ENCODE data around the gene APOBEC4.

DNA sequence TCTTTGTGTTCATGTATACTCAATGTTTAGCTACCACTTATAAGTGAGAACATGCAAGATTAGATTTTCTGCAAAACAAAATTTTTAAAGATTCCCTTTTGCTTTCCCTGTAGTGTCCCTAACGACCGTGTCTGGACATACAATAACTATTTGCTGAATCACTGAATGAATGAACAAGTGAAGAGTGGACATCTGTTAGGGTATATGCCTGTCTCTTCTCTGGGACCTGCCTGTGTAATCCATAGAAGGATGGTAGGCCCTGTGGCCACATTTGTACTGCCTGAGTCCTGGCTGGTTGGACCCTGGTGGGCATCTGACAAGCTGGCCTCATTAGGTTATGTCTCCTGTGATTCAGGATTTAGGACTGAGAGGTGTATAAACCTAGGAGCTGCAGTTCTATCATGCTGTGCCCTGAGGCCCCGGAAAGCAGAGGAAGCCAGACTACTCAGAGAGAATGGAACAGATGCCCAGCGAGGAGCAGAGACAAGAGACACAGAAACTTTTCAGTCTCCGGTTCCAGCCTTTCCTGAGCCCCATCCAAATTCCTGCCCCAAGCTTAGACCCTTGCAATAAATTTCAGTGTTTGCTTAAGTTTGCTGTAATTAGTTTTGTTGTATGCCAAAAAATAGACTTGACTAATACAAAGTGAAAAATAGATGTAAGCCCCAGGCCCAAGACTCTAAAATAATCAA, 55.3 kb downstream of the APOBEC4 start:
- no peak for TF ChIP-seq GABPA (IDR thresholded peaks at IDR 0.05; ENCODE audit: low read depth)
- TF ChIP-seq, protein P1, sequence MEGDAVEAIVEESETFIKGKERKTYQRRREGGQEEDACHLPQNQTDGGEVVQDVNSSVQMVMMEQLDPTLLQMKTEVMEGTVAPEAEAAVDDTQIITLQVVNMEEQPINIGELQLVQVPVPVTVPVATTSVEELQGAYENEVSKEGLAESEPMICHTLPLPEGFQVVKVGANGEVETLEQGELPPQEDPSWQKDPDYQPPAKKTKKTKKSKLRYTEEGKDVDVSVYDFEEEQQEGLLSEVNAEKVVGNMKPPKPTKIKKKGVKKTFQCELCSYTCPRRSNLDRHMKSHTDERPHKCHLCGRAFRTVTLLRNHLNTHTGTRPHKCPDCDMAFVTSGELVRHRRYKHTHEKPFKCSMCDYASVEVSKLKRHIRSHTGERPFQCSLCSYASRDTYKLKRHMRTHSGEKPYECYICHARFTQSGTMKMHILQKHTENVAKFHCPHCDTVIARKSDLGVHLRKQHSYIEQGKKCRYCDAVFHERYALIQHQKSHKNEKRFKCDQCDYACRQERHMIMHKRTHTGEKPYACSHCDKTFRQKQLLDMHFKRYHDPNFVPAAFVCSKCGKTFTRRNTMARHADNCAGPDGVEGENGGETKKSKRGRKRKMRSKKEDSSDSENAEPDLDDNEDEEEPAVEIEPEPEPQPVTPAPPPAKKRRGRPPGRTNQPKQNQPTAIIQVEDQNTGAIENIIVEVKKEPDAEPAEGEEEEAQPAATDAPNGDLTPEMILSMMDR (IDR thresholded peaks at IDR 0.05; ENCODE audit: insufficient read depth, low read length) = no peak
